HG03378 (cell line): ENCODE measurements around the gene RUVBL1.

Experiments used
- ATAC-seq: cut with Tn5 transposase; IDR thresholded peaks from one replicate; pipeline ENCODE4 v1.9.1; 2021; ENCODE audit warnings: mild to moderate bottlenecking, moderate library complexity; ENCODE audit not compliant: unreplicated experiment

RUVBL1 gene

DNA sequence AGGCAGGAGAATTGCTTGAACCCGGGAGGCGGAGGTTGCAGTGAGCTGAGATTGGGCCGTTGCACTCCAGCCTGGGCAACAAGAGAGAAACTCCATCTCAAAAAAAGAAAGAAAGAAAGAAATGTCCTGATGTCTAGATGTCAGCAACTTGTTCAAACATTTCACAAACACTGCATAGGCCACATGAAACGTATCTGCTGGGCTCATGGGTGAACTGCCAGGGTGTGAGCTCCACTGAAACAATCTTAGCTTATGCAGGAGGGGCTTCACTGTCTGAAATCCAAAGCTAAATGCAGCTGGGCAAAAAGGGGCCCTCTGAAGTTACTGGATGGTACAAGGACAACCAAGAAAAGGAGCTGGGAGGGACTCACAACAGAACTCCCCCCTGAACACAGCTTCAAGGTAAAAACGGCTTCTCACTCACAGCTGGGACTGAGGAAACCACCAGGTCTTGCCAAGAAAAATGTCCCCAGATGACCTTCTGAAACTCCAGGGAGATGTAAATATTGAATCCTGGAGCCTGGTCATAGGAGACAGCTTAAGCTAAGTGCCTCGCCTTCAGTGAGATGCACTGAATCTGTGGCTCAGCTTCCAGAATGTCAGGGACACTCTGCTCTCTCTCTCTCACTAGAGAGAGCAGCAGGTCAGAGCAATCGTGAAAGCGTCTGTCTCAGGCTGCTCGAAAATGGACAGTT, 39.5 kb downstream of the RUVBL1 start:
- ATAC-seq: no peak

DNA sequence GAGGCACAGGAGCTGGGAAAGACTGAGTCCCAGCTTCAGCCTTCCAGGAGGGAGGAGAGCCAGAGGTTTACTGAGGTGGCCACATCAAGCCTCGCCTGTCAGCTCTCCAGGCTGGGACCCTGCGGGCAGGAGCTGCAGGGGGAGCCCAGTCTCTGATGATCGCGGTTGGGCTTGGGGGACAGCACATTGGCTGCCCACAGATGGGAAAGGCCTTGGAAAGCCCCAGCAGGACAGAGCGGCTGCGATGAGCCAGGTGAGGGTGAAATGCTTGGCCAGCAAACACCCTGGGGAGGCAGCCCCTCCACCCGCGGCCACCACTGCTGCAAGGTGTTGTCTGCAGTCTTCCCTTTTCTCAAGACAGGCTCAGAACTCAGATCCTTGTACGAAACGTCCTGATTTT, 40.2 kb downstream of the RUVBL1 start:
- ATAC-seq: no peak

DNA sequence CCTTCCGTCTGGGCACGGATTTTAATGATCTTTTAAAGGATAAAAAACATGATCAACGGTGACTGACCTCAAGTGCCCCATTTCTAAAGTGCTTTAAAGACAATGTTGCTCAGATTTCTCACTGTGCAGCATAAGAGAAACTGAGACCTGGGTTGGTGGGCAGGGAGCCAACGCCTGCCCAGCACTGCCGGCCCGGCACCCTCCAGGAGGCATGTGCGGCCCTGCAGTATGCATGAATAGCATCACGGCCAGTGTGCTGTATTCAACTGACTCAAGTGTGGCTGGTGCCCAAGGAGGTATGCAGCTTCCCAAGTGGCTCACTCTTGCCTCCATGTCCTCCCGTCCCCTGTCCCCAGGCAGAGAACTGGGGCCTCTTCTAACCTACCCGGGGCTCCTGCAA, 41.1 kb downstream of the RUVBL1 start:
- ATAC-seq: no peak

DNA sequence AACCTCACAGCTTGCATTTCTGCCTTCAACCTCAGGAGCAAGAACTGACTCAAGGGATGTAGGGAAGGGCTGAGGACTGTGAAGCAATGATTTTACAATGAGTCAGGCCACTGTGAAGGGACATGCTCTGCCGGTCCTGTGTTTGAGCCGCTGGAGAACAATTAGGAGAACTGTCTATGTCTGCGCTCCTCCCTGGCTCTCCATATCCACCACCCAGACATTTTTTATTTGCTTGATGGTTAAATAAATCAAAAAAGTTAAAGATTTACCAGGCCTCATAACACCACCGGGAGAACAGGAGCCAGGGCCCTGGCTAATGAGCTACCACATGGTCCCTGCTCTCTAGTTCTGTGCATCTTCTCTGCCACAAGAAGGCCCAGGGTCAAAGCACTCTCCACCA, 41.8 kb downstream of the RUVBL1 start:
- no peak for ATAC-seq

DNA sequence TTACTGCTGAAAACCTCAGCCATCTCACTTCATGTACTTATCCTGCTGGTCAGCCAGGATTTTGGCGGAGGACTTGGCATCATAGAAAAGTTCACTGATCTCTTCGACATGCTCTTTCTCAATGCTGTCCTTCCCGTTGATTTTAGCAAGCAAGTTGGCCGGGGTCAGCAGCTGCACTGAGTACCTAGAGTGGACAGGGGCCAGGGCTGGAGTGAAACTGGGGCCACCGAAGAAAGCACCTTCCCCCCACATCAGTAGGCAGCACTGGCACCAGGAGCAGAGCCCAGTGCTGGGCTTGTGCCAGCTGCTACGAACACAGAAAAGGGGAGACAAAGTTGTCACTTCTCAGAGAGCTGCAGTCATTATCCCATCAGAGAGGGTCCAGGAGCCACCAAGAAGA, 42.4 kb downstream of the RUVBL1 start:
- no peak for ATAC-seq

DNA sequence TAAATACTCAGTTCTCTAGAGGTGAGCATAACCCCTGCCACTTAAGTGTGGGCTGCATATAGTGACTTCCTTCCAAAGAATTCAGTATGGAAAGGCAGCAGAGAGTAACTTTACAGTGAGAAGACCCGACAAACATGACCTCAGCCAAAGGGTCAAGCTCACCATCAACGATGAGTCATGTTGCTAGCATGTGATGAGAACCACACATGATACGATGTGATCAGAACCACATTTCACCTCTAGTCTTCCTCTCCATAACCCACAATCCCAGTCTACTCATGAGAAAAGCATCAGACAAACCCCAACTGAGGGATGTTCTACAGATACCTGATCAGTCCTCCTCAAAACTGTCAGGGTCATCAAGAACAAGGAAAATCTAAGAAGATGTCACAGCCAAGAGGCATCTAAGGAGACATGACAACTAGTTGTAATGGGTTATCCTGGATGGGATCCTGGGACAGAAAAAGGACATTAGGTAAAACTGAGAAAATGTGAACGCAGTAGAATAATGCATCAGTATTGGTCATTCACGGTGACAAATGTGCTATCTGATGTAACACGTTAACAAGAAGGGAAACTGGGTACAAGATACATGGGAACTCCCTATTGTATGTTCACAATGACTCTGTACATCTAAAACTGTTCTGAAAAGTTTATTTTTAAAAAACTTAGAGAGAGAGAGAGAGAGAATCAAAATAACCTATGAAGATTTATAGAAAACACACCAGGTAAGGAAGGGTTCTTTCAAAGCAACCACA, 43.1 kb downstream of the RUVBL1 start:
- ATAC-seq: no peak

DNA sequence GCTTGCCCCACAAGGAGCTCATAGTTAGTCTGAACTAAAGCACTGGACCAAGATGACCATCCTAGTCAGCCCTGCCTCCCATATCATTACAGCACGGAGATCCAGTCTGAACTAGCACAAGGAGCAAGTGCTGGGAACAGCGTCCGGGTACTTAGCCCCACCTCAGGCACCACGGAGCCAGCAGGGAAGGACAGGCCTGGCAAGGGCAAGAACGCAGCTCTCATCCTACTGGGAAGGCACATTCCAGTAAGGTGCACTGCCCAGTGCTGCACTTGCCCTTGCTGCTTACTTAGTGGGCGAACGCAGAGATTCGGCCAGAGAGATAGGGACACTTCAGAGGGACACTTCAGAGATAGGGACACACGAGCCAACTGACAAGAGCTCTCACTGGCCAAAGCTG, 43.8 kb downstream of the RUVBL1 start:
- no peak for ATAC-seq

DNA sequence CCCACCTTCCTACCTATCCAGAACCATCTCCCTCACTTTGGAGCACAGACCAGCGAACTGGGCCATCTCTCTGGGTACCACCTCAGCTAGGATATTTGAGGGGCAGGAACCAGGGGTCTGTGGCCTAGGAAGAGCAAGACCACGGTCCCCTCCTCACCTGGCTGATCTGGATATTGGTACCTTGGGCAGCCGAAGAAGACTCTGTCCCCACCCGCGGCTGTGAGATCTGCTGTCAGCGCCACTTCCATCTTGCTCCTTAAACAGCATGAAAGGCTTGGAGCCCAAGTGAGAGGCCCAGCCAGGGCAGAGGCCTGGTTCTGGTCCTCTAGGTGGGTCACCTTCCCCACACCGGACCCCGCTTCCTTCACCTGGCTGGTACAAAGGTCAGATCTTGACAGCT, 44.7 kb downstream of the RUVBL1 start:
- no peak for ATAC-seq

DNA sequence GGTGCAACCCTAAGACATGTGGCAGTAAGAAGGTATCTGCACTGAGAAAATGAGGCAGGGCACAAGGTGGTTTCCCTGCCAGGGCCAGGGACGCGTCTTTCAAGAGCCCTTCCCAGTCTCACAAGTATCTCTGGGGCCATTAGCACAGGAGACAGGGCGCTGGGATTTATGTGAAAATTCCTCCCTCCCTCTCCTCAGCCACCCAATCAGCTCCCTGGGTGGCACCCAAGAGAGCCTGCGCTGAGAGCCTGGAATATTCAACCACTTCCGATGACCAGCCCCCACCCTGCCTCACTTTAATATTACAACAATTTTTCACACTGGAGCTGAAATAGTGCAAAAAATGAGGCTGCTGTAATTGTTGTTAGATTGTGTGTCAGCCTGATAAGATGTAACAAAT, 45.3 kb downstream of the RUVBL1 start:
- ATAC-seq: no peak

DNA sequence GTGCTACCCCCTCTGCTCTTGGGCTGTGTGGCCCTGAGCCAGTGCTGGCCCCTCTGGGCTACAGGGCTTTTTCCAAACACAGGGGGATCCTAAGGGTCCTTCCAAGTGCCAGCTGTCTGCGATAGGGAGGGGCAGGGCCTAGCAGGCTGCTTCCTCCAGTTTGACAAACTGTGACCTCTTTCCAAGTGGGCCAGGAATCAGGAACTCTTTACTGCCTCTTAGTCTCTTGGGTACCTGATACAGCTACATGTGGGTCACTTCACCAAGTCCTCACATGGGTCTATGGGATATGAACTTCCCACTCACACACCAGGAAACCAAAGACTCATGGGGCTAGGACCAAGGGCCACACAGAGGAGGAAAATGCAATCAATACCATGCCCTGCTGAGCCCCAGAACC, 45.9 kb downstream of the RUVBL1 start:
- ATAC-seq: no peak

DNA sequence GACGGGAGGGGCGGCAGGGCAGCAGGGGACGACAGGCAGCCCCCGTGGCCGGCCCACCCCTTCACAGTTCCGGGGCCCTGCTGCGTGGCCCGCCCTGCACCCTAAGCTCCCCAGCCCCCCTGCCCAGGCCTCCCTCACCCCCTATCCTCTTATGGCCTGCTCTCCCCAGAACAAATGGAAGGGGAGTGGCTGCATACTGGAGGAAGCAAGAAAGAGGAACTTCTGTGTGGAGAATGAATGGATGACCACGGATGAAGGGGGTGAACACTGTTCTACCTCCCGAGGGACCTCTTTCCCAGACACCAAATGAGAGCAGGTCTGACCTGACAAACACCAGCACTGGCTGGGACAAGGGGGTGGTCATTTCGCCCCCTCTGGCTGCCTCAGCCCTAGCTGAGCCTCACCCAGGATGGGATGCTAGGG, 46.4 kb downstream of the RUVBL1 start:
- ATAC-seq: no peak

DNA sequence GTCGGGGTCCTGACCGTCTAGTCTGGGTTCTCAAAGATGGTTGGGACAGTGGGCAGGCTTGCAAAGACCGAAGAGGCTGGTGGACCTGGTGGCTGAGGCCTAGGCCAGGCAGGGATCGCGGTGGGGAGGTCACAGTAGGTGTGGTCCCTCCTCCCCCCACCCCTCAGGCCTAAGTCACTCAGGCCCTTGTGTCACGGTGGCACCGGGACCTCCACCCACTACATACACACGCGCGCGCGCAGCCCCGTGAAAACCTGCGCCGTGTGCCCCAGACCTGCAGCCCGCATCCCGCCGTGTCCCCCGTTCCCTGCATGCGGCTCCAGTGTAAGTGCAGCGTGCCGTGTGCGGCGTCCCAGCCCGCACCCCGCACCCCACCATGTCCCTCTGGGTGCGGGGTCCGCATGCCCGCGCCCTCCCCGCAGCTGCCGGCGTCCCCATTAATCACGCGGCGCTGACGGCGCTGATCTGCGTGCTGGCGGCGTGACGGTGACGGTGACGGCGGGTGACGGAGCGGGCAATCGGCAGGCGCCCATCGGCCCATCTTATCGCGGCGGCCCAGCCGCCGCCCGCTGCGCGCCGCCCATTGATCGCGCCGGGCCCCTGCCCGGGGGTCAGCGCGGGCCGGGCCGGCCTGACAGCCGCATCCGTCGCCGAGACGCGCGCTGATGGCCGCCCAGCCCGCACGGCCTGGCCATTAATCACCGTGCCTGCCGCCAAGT, 47.0 kb downstream of the RUVBL1 start:
- no peak for ATAC-seq

DNA sequence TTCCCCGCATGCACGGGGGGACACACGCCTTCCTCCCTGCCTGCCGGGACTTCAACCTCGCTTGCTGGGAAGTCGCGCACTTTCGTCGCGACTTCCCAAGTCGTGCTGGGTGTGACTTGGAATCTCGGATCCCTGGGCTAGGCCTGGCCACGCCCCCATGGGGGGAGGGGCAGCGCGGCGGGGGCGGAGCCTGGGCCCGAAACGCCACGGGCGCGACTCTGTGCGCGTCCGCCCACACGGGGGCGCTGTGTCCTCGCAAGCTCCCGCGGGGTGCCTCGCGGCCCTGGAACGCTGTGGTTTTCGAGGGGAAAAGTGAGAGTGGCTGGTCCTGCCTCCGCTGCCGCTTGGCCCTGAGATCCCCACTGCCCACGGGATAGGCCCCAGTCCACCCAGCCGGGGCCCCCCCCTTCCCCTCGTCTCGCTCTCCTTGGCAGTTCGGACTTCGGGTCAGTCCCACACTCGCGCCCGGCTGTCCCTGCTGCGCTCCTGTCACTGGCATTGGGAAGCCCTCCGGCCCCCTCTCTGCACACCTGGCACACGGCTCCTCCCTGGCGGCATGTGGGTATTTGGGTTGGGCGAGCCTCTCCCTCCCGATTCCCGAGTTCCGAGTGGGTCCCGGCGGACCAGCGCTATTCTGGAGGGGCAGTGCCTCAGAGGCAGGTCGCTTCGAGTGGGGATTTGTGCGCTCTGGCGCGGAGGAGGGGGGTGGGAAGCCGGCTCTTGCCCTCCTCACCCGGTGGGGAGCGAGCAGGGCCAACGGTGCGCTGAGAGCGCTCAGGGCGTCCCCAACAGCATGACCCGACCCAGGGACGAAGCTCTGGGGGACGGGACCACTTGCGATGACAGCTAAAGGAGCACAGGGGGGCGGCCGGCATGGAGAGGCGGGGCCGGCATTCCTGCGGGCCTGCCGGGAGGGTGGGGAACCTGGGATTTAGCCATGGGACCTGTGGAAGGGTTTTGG, 47.8 kb downstream of the RUVBL1 start:
- ATAC-seq: no peak

DNA sequence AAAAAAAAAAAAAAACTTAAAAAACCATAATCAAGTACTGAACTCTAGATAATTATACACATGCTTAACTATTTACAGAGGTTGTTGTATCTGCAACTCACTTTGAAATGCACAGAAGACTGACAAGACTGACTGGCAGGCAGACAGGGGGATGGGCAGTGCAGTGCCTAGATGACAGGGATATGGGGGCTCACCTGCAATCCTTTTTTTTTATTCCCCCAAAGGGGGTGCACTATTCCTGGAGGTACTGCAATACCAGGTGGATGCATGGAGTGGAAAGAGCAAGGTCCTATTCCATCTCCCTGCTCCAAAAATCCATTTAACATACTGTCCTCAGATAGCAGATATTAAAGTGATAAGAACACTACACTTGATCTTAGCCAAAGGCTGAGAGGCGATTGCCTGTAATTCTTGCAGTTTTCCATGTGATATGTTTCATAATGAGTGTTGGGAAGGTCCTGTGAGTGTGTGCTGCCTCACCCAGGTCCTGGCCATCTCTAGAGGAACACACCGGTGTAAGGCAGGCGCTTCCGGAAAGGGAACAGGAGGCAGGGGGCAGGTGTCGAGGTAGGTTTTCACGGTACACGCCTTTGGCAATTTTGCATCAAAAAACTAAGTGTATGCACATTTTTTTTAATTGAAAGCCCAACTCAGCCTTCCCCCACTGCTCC, 48.6 kb downstream of the RUVBL1 start:
- ATAC-seq: no peak

DNA sequence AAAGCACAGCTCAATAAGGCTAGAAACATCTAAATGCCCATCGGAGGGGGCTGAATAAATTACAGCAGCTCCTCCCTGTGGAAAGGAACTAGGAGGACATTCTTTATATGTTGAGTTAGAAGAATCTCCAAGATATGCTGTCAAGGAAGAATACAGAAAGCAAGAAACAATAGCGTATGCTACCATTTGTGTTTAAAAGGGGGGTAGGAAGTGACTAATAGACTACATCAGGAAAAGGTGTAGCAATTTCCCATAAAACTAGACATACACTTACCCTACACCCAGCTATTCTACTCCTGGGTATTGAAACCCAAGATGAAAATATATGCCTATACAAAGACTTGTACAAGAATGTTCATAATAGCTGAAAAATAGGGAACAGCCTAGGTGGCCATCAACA, 49.8 kb downstream of the RUVBL1 start:
- ATAC-seq: no peak

DNA sequence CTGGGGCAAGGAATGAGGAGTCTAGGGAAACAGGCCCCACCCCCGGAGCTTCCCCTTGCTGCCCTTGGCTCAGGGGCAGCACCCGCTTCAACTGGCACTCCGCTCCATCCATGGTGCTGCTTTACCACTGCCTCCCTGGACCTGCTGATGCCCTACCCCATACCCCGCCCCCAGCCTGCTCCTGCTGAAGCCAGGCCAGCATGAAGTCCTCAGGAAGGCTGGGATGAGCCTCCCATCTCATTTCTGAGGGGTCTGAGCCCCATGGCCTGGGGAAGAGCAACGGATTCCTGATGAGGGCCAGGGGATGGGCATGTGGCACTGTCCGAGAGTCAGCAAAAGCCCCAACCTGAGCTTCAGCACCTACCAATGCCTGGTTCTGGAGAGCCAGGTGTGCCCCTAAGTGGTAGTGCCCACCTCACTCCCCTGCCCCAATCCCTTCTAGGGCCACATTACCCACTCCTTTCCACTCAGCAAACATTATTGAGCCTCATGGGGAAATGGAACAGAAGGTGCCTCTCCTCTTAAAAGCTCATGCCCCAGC, 50.4 kb downstream of the RUVBL1 start:
- ATAC-seq: no peak

DNA sequence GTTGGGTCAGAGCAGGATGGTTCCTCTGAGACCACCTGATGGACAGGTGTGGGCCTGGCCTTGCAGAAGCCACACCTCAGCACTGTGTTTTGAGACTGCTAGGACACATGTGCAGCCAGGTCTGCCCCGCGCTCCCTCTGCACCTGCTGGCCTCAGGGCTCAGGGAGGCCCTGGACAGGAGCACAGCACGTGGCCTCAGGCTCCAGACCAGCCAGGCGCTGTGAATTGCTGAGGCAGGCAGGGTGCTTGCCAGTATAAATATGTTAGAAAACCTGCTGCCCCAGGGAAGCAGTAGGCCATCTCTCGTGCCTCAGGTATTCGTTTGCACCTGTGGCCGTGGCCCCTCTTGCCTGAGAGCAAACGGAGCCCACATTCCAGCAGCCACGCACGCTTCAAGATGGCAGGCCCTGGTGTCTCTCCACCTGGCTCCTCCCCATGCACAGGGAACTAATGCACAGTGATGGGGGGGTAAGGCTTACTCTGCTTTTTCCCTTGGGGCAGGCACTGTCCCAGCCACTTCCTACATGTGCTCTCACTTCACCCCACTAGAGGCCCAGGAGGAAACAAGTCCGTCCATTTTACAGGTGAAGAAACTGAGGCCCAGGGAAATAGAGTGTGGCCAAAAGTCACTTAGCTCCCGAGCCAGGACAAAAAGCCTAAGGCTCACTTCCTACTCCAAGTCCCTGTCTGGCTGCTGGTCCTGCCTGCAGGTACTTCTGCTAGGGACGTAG, 51.0 kb downstream of the RUVBL1 start:
- no peak for ATAC-seq

DNA sequence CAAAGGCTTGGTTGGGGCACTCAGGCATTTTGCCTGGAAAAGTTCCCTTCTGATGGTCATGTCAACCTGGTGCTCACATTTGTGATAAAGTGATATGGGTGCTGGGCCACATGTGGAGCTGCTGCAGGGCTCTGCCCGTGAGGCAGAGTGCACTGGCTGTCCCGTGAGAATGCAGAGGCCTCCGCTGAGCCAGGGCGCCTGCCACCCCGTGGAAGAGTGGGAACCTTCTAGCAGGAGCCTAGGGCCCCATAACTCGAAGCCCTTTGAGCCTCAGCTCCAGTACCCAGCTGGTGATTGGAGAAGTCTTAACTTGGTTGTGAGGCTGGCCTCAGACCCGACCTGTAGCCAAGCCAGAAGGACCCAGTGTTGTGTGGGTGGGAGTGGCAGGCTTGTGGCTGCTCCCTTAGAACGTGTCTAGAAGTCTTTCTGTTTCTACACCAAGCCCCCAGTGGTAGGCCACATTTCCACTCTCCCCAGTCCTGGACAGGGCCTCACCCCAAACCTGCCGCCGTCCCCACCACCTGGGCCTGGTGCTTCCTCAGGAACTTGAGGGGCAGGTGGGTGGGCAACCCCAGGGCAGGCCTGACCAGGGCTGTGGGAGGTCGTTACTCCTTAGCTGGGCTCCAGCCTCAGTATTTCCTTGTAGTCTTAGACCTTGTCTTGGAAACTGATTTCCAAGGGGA, 51.7 kb downstream of the RUVBL1 start:
- no peak for ATAC-seq
